Measurements from ENCODE around the gene PRPF39.

The PRPF39 gene

GRCh38 chr14:45083976-45084722 lies at the start of gene PRPF39:
Gene PRPF39, plus strand, starts transcription at chr14:45084116. Its CDS starts 11,124 bp downstream, at chr14:45095240.
- H3K9me3 ChIP-seq (replicated peaks; ENCODE audit: insufficient read depth, low read length), result no peaks in the 10 kb centered on the region
- no peaks in the 10 kb centered on the region for H3K27me3 ChIP-seq (replicated peaks; ENCODE audit: insufficient read depth, low read length)
- DNase-seq, result peak; percentile 88
- peaks cover 8% of the 10 kb centered on the region for H3K4me1 ChIP-seq (ENCODE audit: low read length)
- peaks cover 51% of the 10 kb centered on the region for H3K79me2 ChIP-seq (ENCODE audit: low read length)
- no peaks in the 10 kb centered on the region for H3K36me3 ChIP-seq (replicated peaks; ENCODE audit: insufficient read depth, low read length)
- H4K20me1 ChIP-seq (ENCODE audit: insufficient read depth, low read length), result 0 out of 2 replicates have a peak, but pooled peaks cover 4% of the 10 kb centered on the region
- no peaks in the 10 kb centered on the region for H3K9me2 ChIP-seq (replicated peaks; ENCODE audit: insufficient read depth, low read length)
- H3K27ac ChIP-seq (ENCODE audit: low read length), result peak within 1 kb of the TSS; percentile 59; the same call in 1 of the 2 replicates
- H3K9ac ChIP-seq (ENCODE audit: low read length), result peak within 1 kb of the TSS; percentile 68
- H3K4me3 ChIP-seq (ENCODE audit: low read length), result peak within 1 kb of the TSS; percentile 76
- no peak for TF ChIP-seq EZH2 (optimal IDR thresholded peaks at IDR 0.05; ENCODE audit: low read depth, low read length)
- no peak for TF ChIP-seq EZH2phosphoT487 (IDR thresholded peaks at IDR 0.05; ENCODE audit: low read length)
- TF ChIP-seq CTCF (IDR thresholded peaks at IDR 0.05; ENCODE audit: low read length), result no peak
- peak within 1 kb of the TSS; percentile 86 for H2AFZ ChIP-seq (ENCODE audit: low read length)
- peak within 1 kb of the TSS; percentile 70 for H3K4me2 ChIP-seq (ENCODE audit: low read depth, low read length)
- H3F3A ChIP-seq (ENCODE audit: insufficient read depth, low read length), result no peaks in the 10 kb centered on the region

GRCh38 chr14:45034730-45035129 lies 49.2 kb upstream of the PRPF39 start:
- no peaks in the 10 kb centered on the region for H4K20me1 ChIP-seq (ENCODE audit: insufficient read depth, low read length)
- no peaks in the 10 kb centered on the region for H3K27me3 ChIP-seq (replicated peaks; ENCODE audit: insufficient read depth, low read length)
- no peaks in the 10 kb centered on the region for H3K9me2 ChIP-seq (replicated peaks; ENCODE audit: insufficient read depth, low read length)
- H3K4me2 ChIP-seq (ENCODE audit: low read depth, low read length), result no peak overlapping the region
- no peaks in the 10 kb centered on the region for H3K4me1 ChIP-seq (ENCODE audit: low read length)
- no peaks in the 10 kb centered on the region for H3K79me2 ChIP-seq (ENCODE audit: low read length)
- no peak for TF ChIP-seq EZH2 (optimal IDR thresholded peaks at IDR 0.05; ENCODE audit: low read depth, low read length)
- no peak for TF ChIP-seq CTCF (IDR thresholded peaks at IDR 0.05; ENCODE audit: low read length)
- no peak for TF ChIP-seq EZH2phosphoT487 (IDR thresholded peaks at IDR 0.05; ENCODE audit: low read length)
- no peak overlapping the region for H3K9ac ChIP-seq (ENCODE audit: low read length)
- H3K36me3 ChIP-seq (replicated peaks; ENCODE audit: insufficient read depth, low read length), result no peaks in the 10 kb centered on the region
- no peak overlapping the region for H3K4me3 ChIP-seq (ENCODE audit: low read length)
- H3K9me3 ChIP-seq (replicated peaks; ENCODE audit: insufficient read depth, low read length), result no peaks in the 10 kb centered on the region
- no peak overlapping the region for H2AFZ ChIP-seq (ENCODE audit: low read length)
- no peak overlapping the region for H3K27ac ChIP-seq (ENCODE audit: low read length)
- DNase-seq, result no peak
- no peaks in the 10 kb centered on the region for H3F3A ChIP-seq (ENCODE audit: insufficient read depth, low read length)

GRCh38 chr14:45038256-45038655 lies 45.7 kb upstream of the PRPF39 start:
- H3K4me2 ChIP-seq (ENCODE audit: low read depth, low read length), result no peak overlapping the region
- H3K9me3 ChIP-seq (replicated peaks; ENCODE audit: insufficient read depth, low read length), result no peaks in the 10 kb centered on the region
- no peaks in the 10 kb centered on the region for H3K79me2 ChIP-seq (ENCODE audit: low read length)
- H3K27ac ChIP-seq (ENCODE audit: low read length), result no peak overlapping the region
- H3K9ac ChIP-seq (ENCODE audit: low read length), result no peak overlapping the region
- no peak for DNase-seq
- no peak overlapping the region for H3K4me3 ChIP-seq (ENCODE audit: low read length)
- no peaks in the 10 kb centered on the region for H3F3A ChIP-seq (ENCODE audit: insufficient read depth, low read length)
- TF ChIP-seq CTCF (IDR thresholded peaks at IDR 0.05; ENCODE audit: low read length) (no peak), EZH2 (optimal IDR thresholded peaks at IDR 0.05; ENCODE audit: low read depth, low read length) (no peak), EZH2phosphoT487 (IDR thresholded peaks at IDR 0.05; ENCODE audit: low read length) (no peak)
- no peaks in the 10 kb centered on the region for H3K27me3 ChIP-seq (replicated peaks; ENCODE audit: insufficient read depth, low read length)
- no peak overlapping the region for H2AFZ ChIP-seq (ENCODE audit: low read length)
- no peaks in the 10 kb centered on the region for H3K9me2 ChIP-seq (replicated peaks; ENCODE audit: insufficient read depth, low read length)
- no peaks in the 10 kb centered on the region for H4K20me1 ChIP-seq (ENCODE audit: insufficient read depth, low read length)
- no peaks in the 10 kb centered on the region for H3K36me3 ChIP-seq (replicated peaks; ENCODE audit: insufficient read depth, low read length)
- no peaks in the 10 kb centered on the region for H3K4me1 ChIP-seq (ENCODE audit: low read length)
